PC-3 (cell line): ENCODE measurements around the gene CENPB. TPM values are rescaled to one million over a fixed set of nuclear protein-coding genes. Genes with fewer than 3 reads are reported as not detected.
A peak's percentile ranks its signal among the peaks of the same experiment; 100 is the strongest.

Experiments
- ATAC-seq: fragments of 200-7000 bp; cut with Tn5 transposase; 2 replicates; pipeline ENCODE4 v1.9.1; 2020; ENCODE audit warnings: mild to moderate bottlenecking, moderate library complexity
- BruUV-seq: library from RNA; stranded (reverse); fragments of 400-500 nt; replicated peaks from 2 replicates; lab custom pipeline; 2021; lab: Mats Ljungman, UMichigan
- CTCF ChIA-PET: fragments of 300-600 bp; sonication (Branson Sonifier 250); formaldehyde crosslinking; loops from one replicate; lab custom pipeline; 2022; ENCODE audit warnings: antibody characterized with exemption; lab: Charles Lee
- POLR2A ChIA-PET: fragments of 300-600 bp; sonication (Branson Sonifier 250); formaldehyde crosslinking; loops from one replicate; lab custom pipeline; 2022; ENCODE audit warnings: antibody characterized with exemption; ENCODE audit not compliant: unreplicated experiment; lab: Charles Lee
- DNase-seq: peaks from one replicate; pipeline ENCODE4 v3.0.0-alpha.2; 2015
- H2AFZ ChIP-seq: fragments of 300-600 bp; sonication (generic); 2 replicates; pipeline ENCODE4 v1.6.0; 2016; ENCODE audit warnings: antibody characterized with exemption, low read length
- H3F3A ChIP-seq: fragments of 300-600 bp; sonication (generic); one replicate; pipeline ENCODE4 v1.6.0; 2017; ENCODE audit warnings: antibody characterized with exemption, low read length, control low read depth, mild to moderate bottlenecking; ENCODE audit not compliant: unreplicated experiment
- H3K27ac ChIP-seq: fragments of 300-600 bp; sonication (generic); 2 replicates; pipeline ENCODE4 v1.5.1; 2016; ENCODE audit warnings: mild to moderate bottlenecking, low read length
- H3K27me3 ChIP-seq: fragments of 300-600 bp; sonication (generic); 2 replicates; pipeline ENCODE4 v1.6.1; 2016; ENCODE audit warnings: low read length, mixed read lengths
- H3K36me3 ChIP-seq: fragments of 300-600 bp; sonication (generic); 2 replicates; pipeline ENCODE4 v1.6.1; 2016; ENCODE audit warnings: low read depth, mixed run types, low read length, mixed read lengths
- H3K4me1 ChIP-seq: fragments of 300-600 bp; sonication (generic); 2 replicates; pipeline ENCODE4 v1.5.1; 2016; ENCODE audit warnings: low read length; ENCODE audit not compliant: insufficient read depth
- H3K4me2 ChIP-seq: fragments of 300-600 bp; sonication (generic); 2 replicates; pipeline ENCODE4 v1.6.0; 2016; ENCODE audit warnings: low read length
- H3K4me3 ChIP-seq: fragments of 300-600 bp; sonication (generic); 2 replicates; pipeline ENCODE4 v1.5.1; 2016; ENCODE audit warnings: mild to moderate bottlenecking, low read length, mixed read lengths
- H3K79me2 ChIP-seq: fragments of 300-600 bp; sonication (generic); 2 replicates; pipeline ENCODE4 v1.6.1; 2017; ENCODE audit warnings: low read length, mixed read lengths
- H3K9ac ChIP-seq: fragments of 300-600 bp; sonication (generic); 2 replicates; pipeline ENCODE4 v1.6.0; 2016; ENCODE audit warnings: mild to moderate bottlenecking, low read length
- H3K9me2 ChIP-seq: fragments of 300-600 bp; sonication (generic); replicated peaks from 2 replicates; pipeline ENCODE4 v1.6.1; 2016; ENCODE audit warnings: mixed run types, low read length, mixed read lengths
- H3K9me3 ChIP-seq: fragments of 300-600 bp; sonication (generic); 2 replicates; pipeline ENCODE4 v1.6.1; 2016; ENCODE audit warnings: low read length, mixed read lengths
- H4K20me1 ChIP-seq: fragments of 300-600 bp; sonication (generic); 2 replicates; pipeline ENCODE4 v1.6.1; 2016; ENCODE audit warnings: low read length, mixed read lengths
- CTCF ChIP-seq: fragments of 300-600 bp; sonication (generic); conservative IDR thresholded peaks from 2 replicates; pipeline ENCODE4 v1.5.1; 2017; ENCODE audit warnings: antibody characterized with exemption, low read depth, mild to moderate bottlenecking, low read length
- EZH2 ChIP-seq: fragments of 300-600 bp; sonication (generic); IDR thresholded peaks from one replicate; pipeline ENCODE4 v1.6.1; 2017; ENCODE audit warnings: antibody characterized with exemption, mild to moderate bottlenecking, low read length; ENCODE audit not compliant: unreplicated experiment
- EZH2phosphoT487 ChIP-seq: fragments of 300-600 bp; sonication (generic); IDR thresholded peaks from 2 replicates; pipeline ENCODE4 v1.6.1; 2018; ENCODE audit warnings: mild to moderate bottlenecking, antibody characterized with exemption, low read length, borderline replicate concordance
- intact Hi-C: fragments of 100-400 bp; cut with micrococcal nuclease; formaldehyde crosslinking; loops from 2 replicates; pipeline ENCODE4 v1.9.0; 2023
- total RNA-seq: library from RNA; depleted of rRNA; stranded (reverse); fragments of >200 nt; gene quantifications from 2 replicates; pipeline ENCODE4 v1.2.3, GENCODE V29; 2014

Gene CENPB
- total RNA-seq, 1 experiment from 2014 or later = 213 TPM

GRCh38 chr20:3811467-3812258, 25.1 kb upstream of the CENPB start:
- peak overlapping the region; percentile 97 for H3K9ac ChIP-seq
- peaks cover 23% of the 10 kb centered on the region for H3K79me2 ChIP-seq
- no peak overlapping the region for H2AFZ ChIP-seq
- H3K36me3 ChIP-seq = no peaks in the 10 kb centered on the region
- H3F3A ChIP-seq = peaks cover 14% of the 10 kb centered on the region
- H3K4me2 ChIP-seq = peak overlapping the region; percentile 87
- intact Hi-C loops = loop anchor here (1.0 kb wide), 1 partner anchor 9 kb away; the partner anchor contains the start of gene AP5S1
- H3K9me2 ChIP-seq = no peaks in the 10 kb centered on the region
- TF ChIP-seq CTCF = no peak
- TF ChIP-seq EZH2phosphoT487 = peak; percentile 36; the same call in 1 of the 2 replicates
- POLR2A ChIA-PET = interaction anchor here (1.1 kb wide), 1 partner anchor 9 kb away, joined by 11 read pairs; the partner anchor contains the start of gene AP5S1
- DNase-seq (peak; percentile 99), ATAC-seq (peak; percentile 50)
- H3K9me3 ChIP-seq = no peaks in the 10 kb centered on the region
- H3K4me3 ChIP-seq = peak overlapping the region; percentile 67
- H3K27me3 ChIP-seq = no peaks in the 10 kb centered on the region
- BruUV-seq = no TSS peak
- peaks cover 56% of the 10 kb centered on the region for H3K4me1 ChIP-seq
- H3K27ac ChIP-seq = peak overlapping the region; percentile 98
- CTCF ChIA-PET = interaction anchor here (0.9 kb wide), 2 partner anchors 24 to 27 kb away, joined by 3 read pairs; no protein-coding TSS in a partner anchor
- no peaks in the 10 kb centered on the region for H4K20me1 ChIP-seq

DNA sequence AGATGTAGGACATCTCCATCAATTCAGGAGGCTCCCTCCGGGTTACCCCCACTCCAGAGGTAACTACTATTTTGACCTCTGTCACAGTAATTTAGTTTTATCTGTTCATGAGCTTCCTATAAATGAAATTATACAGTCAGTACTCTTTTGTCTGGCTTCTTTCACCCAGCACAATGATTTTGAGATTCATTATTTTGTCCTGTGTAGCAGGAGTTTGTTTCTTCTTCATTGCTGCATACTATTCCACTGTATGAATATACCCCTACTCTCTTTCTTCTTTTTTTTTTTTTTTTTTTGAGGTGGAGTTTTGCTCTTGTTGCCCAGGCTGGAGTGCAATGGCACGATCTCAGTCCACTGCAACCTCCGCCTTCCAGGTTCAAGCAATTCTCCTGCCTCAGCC, 22.0 kb upstream of the CENPB start:
- Histone ChIP-seq H3F3A (peaks cover 14% of the 10 kb centered on the region), H3K9ac (peak overlapping the region; percentile 89), H3K9me2 (no peaks in the 10 kb centered on the region), H2AFZ (no peak overlapping the region), H3K27ac (peak overlapping the region; percentile 97), H4K20me1 (no peaks in the 10 kb centered on the region), H3K79me2 (peaks cover 23% of the 10 kb centered on the region), H3K4me2 (peak overlapping the region; percentile 76), H3K9me3 (no peaks in the 10 kb centered on the region), H3K4me3 (peak overlapping the region; percentile 18; the same call in 1 of the 2 replicates), H3K4me1 (peaks cover 75% of the 10 kb centered on the region), H3K36me3 (peaks cover 27% of the 10 kb centered on the region), H3K27me3 (no peaks in the 10 kb centered on the region)
- ChIA-PET CTCF (interaction anchor here (0.6 to 0.9 kb wide), 2 partner anchors 27 to 81 kb away, joined by 3 read pairs; partner anchors contain the start of gene SPEF1), POLR2A (no interaction called here)
- intact Hi-C loops = loop anchor here (1.0 kb wide), 1 partner anchor 12 kb away; the partner anchor contains the start of gene CDC25B
- ATAC-seq = no peak
- no peak for DNase-seq
- TSS peak; percentile 85 for BruUV-seq
- TF ChIP-seq EZH2phosphoT487 (no peak), EZH2 (no peak), CTCF (no peak)
